ENCODE measurements around the gene ANO1.
"Not testable (repeated sequence)": the region's sequence is repeated elsewhere in the genome, so short reads cannot be mapped to it uniquely, and the experiment has no call there.

GRCh38 chr11:70035665-70036064 is 42.5 kb upstream of the ANO1 start:
- TF ChIP-seq, protein P1, sequence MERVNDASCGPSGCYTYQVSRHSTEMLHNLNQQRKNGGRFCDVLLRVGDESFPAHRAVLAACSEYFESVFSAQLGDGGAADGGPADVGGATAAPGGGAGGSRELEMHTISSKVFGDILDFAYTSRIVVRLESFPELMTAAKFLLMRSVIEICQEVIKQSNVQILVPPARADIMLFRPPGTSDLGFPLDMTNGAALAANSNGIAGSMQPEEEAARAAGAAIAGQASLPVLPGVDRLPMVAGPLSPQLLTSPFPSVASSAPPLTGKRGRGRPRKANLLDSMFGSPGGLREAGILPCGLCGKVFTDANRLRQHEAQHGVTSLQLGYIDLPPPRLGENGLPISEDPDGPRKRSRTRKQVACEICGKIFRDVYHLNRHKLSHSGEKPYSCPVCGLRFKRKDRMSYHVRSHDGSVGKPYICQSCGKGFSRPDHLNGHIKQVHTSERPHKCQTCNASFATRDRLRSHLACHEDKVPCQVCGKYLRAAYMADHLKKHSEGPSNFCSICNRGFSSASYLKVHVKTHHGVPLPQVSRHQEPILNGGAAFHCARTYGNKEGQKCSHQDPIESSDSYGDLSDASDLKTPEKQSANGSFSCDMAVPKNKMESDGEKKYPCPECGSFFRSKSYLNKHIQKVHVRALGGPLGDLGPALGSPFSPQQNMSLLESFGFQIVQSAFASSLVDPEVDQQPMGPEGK (CRISPR knock-in tag; IDR thresholded peaks at IDR 0.05; ENCODE audit: borderline replicate concordance) = not testable (repeated sequence)
- TF ChIP-seq RARB (CRISPR knock-in tag; IDR thresholded peaks at IDR 0.05); ZFP30 (CRISPR knock-in tag; IDR thresholded peaks at IDR 0.05); SNAI2 (CRISPR knock-in tag; IDR thresholded peaks at IDR 0.05); TOX (CRISPR knock-in tag; IDR thresholded peaks at IDR 0.05; ENCODE audit: borderline replicate concordance); ARNTL (CRISPR knock-in tag; IDR thresholded peaks at IDR 0.05; ENCODE audit: borderline replicate concordance, low read depth); ZFP3 (CRISPR knock-in tag; IDR thresholded peaks at IDR 0.05); PPARA (CRISPR knock-in tag; IDR thresholded peaks at IDR 0.05; ENCODE audit: borderline replicate concordance); CSRNP3 (CRISPR knock-in tag; IDR thresholded peaks at IDR 0.05); ZNF70 (CRISPR knock-in tag; IDR thresholded peaks at IDR 0.05); ESRRG (CRISPR knock-in tag; IDR thresholded peaks at IDR 0.05); OSR1 (CRISPR knock-in tag; IDR thresholded peaks at IDR 0.05): not testable (repeated sequence)

Measured in SK-N-SH treated with all-trans-retinoic acid at 6 μM for 48 hours (cell line).